Astrocyte (in vitro differentiated cells and primary cell): ENCODE data around the gene TMEM87A.

Source experiments
- EZH2 ChIP-seq: IDR thresholded peaks from 2 replicates; pipeline ENCODE4 v1.6.1; 2012; ENCODE audit warnings: mild to moderate bottlenecking, low read length, inconsistent platforms; ENCODE audit not compliant: insufficient read depth
- TF ChIP-seq, protein P1 (sequence below): IDR thresholded peaks from 2 replicates; pipeline ENCODE4 v1.5.1; 2011; ENCODE audit warnings: low read depth, mild to moderate bottlenecking, inconsistent platforms, low read length, moderate library complexity; ENCODE audit not compliant: insufficient read depth

DNA sequence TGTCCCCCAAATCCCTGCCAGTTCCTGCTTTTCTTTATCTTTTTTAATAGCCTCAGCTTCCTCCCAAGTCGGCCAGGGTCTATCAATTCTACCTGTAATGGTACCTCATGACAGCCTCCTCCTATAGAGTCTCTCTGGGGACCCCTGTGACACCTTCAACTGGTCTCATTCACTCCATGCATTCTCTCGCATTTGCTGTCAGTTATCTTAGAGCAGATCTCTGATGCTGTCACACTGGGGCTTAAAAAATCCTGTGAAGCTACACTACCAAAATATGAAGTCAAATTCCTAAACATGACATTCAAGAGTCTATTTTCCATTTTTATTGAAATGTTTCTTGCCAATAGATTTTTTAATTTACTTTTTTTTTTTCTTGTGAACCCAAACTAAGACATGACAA lies 70.6 kb downstream of the TMEM87A start:
- TF ChIP-seq EZH2: no peak
- TF ChIP-seq, protein P1, sequence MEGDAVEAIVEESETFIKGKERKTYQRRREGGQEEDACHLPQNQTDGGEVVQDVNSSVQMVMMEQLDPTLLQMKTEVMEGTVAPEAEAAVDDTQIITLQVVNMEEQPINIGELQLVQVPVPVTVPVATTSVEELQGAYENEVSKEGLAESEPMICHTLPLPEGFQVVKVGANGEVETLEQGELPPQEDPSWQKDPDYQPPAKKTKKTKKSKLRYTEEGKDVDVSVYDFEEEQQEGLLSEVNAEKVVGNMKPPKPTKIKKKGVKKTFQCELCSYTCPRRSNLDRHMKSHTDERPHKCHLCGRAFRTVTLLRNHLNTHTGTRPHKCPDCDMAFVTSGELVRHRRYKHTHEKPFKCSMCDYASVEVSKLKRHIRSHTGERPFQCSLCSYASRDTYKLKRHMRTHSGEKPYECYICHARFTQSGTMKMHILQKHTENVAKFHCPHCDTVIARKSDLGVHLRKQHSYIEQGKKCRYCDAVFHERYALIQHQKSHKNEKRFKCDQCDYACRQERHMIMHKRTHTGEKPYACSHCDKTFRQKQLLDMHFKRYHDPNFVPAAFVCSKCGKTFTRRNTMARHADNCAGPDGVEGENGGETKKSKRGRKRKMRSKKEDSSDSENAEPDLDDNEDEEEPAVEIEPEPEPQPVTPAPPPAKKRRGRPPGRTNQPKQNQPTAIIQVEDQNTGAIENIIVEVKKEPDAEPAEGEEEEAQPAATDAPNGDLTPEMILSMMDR: no peak
